GM18499 (cell line): ENCODE data around the gene PAM.

Source experiments
- ATAC-seq: cut with Tn5 transposase; IDR thresholded peaks from one replicate; pipeline ENCODE4 v1.9.1; 2021; ENCODE audit warnings: moderate number of reproducible peaks; ENCODE audit not compliant: insufficient read depth, unreplicated experiment

Gene PAM

GRCh38 chr5:102754767-102755431 lies at the start of gene PAM:
Gene PAM, plus strand, starts transcription at chr5:102755305. Its CDS starts 110,891 bp downstream, at chr5:102866196.
- peak; percentile 42 for ATAC-seq

DNA sequence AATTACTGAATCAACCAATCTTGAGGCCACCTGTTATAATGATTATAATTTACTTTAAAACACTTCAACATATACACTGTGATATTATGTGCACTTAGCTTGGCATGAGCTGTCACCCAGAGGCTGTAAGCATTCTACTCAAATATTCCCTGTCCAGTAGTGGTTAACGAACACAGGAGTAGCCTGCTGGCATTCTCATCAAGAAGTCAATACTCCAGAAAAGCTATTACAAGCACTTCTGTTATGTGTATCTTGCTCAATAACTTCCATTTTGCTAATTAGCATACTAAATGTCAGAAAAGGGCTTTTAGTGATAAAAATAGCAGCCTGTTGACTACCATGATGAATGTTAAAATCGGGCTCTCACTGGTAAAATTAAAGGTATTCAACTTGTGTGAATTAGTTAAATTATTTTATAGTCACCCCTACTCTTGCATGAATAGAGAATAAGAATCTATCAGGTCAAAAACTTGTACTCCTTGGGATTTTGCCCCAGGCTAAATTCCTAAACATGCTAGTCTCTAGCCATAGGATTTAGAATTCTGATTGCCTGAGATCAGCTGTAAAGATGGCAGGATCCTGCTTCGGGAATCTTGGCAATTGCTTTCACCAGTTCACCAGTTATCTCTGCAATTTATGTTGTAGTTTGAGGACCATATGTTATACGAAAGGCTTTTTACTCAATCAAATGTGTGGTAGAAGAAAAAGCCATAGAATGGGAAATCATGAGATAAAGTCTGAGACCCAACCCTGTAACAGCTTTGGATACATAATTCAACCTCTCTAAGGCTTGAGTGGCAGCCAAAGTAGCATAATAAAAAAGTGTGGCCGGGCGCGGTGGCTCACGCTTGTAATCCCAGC lies 43.4 kb upstream of the PAM start:
- no peak for ATAC-seq

DNA sequence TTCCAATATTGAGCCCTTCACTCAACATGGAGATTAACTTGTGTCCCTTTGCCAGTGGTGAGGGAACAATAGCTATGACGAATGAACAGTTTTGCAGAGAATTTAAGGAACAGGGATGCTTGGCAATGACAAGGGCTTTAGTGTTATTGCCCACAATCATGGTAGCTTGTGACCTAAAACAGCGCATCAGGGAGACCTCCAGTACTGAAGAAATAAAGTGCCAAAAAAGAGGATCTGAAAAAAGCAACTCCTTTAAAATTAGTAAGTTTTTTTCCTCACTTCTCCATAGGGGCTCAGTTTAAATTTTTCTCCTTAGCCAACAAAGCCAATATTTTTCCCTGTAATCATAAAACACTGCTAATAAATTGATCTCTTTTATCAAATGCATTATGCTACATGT lies 41.8 kb upstream of the PAM start:
- ATAC-seq: no peak

DNA sequence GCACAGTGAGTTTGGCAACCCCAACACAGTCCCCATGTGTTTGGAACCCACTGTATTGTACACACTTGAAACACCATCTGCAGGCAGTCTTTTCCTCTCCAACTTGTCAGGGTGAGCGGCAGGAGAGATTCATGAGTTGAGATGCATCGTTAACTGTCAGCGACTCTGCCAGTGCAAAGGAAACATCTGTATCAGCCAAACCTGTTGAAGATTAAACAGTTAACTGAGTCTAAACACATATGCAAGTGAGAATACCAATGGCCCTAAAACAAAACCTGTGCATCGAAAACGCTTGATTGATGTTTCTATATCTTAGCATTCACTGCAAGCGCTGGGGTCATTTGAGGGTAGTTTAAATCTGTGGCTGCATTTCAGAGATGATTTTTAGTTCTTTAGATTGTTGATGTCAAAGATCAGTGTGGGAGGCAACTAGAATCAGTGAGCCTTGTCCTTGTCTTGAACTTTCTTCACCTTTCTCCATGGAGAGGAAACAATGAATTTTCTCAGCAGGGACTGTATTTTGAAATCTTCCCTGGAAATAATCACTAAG lies 41.3 kb upstream of the PAM start:
- ATAC-seq: no peak

DNA sequence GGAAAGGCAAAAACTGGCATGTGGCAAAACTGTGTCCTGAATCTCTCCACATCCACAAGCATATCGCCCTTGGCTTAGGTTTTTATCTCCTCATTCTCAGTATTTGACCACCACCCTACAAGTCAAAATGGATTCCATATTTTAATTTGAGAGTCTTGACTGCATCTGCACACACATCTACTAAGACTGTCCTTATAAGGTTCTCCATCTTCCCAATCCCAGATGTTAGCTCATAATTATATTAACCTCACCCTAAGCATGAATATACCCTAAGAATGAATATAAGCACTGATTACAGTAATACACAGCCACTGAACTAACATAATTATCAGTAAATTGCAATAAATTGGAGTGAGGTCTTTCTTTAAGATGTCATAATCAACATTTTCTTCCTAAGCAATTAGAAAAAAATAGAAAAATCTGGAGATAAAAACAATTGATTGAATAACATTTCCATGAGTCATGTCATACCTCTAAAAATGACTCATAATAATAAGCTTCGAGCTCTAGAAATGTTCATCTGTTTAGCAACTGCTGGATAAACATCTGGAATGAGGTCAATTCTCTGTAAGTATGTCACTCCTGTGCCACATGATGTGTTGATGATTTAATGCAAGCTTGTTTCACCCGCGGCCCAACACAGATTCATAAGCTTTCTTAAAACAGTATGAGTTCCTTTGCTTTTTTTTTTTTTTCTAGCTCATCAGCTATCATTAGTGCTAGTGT lies 39.9 kb upstream of the PAM start:
- no peak for ATAC-seq

- no peak for ATAC-seq
Measured at GRCh38 chr5:102716017-102716416, 39.1 kb upstream of the PAM start.

DNA sequence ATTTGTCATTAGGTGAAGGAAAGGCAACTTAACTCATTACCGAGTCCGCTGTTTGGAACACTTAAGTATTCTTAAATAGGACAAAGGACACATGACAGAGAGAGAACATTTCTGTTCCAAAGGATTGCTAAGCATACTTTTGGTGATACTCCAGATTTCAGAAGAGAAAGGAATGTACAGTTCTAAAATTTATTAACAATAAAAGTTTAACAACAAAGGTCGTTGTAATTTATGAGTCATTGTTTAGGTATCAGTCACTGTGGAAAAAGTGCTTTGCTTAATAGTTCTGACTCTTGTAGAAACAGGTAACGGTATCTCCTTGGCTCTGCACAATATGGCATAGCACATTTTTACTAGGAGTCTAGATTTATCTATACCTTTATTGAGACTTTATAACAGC lies 36.3 kb upstream of the PAM start:
- ATAC-seq: no peak

GRCh38 chr5:102719886-102720285 lies 35.2 kb upstream of the PAM start:
- no peak for ATAC-seq

DNA sequence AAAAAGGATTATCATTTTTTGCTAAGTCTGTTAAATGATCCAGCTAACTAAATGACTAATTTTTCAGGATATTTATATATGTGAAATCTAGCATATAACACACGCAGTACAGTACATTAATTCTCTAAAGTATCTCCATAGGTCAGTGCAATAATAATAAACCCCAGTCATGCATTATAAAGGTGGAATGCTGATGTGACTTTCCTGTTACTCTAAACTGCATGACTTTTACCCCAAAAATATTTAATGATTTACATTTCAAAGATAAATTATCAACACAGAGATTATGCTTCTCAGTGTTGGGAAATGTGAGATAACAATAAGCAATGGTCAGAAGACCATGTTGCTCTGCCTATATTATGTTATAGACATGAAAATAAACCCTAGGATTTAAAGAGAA lies 34.1 kb upstream of the PAM start:
- no peak for ATAC-seq

- no peak for ATAC-seq
Measured at GRCh38 chr5:102722931-102723330, 32.2 kb upstream of the PAM start.

GRCh38 chr5:102731693-102732092 lies 23.4 kb upstream of the PAM start:
- ATAC-seq: no peak

- no peak for ATAC-seq
Measured at GRCh38 chr5:102733534-102733933, 21.6 kb upstream of the PAM start.

GRCh38 chr5:102737161-102737560 lies 17.9 kb upstream of the PAM start:
- no peak for ATAC-seq

DNA sequence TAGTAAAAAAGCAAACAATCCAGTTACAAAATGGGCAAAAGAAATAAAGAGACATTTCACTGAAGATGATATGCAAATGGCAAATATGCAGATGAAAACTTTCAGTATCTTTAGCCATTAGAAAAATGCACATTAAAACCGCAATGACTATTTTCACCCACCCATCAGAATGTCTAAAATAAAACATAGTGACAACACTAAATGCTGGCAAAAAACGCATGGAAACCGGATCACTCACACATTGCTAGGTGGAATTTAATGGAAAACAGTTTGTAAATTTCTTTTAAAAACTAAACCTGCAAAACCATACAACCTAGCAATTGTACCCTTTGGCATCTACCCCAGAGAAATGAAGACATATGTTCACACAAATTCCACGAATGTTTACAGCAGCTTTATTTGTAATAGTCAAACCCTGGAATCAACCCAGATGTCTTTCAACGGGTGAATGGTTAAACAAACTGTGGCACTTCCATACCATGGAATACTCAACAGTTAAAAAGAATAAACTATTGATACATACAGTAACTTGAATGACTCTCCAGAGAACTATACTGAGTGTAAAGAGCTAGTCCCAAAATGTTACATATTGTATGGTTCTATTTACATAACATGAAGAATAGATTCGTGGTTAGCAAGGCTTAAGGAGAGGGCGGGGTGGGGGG lies 17.2 kb upstream of the PAM start:
- ATAC-seq: no peak

- ATAC-seq: no peak
Measured at GRCh38 chr5:102740515-102740914, 14.6 kb upstream of the PAM start.

DNA sequence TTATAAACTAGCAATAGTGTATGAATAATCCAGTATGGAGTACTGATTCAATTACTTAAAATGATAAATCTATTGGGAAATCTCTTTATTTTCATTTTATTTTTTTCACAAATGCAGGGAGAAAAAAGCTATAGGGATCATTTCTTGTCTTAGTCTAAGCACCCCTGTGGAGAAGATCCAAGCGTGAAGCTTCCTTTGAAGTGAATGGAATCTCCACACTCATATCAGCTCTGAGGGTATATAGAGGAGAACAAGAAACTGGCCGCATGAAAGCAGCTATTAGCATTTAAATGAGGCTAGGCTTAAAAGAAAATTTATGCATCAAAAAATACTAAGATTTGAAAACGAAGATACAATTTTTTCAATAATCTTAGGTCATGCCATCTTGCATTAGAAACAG lies 12.9 kb upstream of the PAM start:
- no peak for ATAC-seq

DNA sequence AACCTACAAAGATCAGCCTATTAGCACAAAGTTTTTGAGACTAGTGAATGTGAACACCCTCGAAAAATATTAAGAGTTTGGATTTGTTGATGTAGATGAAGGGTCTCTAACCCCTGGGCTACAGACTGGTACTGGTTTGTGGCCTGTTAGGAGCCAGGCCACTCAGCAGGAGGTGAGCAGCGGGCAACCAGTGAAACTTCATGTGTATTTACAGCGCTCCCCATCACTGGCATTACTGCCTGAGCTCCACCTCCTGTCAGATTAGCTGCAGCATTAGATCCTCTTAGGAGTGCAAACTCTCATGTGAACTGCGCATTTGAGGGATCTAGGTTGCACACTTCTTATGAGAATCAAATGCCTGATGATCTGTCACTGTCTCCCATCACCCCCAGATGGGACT lies 11.2 kb upstream of the PAM start:
- ATAC-seq: no peak

DNA sequence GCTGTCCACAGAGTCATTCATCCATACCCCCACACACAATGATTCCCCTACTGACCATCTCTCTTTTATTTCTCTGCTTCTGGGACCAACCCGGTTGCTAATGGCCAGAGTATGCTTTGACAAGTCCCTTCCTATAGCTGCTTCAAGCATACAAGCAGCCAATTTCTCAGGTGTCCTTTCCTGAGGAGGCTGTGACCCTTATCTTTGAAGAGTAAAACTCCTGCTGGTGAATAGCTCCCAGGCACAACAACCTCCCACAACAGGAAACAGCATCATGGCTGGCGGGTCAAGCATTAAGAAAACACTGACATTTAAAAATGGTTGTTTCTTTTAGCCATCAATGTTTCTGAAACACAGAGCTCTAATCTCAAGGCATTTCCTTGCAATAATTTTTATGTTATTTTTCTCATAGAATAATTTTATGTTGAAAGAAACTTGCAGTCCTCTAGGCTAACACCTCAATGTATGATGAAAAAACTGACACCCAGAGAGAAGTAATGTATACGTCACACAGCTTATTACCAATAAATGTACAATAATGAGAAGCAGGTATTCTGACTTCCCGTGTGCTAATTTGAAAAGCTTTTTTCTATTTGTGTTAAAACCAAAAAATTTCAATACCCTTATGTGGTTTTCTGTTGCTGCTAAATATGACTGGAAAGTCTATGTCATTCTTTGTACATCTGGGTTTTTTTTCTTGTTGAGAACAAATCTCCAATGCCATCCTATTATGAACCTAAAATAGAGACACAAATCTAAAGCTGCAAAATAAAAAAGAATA lies 7.5 kb upstream of the PAM start:
- peak; percentile 53 for ATAC-seq

- no peak for ATAC-seq
Measured at GRCh38 chr5:102749416-102750030, 5.6 kb upstream of the PAM start.
